Measurements from ENCODE around the gene MARK4.

DNA sequence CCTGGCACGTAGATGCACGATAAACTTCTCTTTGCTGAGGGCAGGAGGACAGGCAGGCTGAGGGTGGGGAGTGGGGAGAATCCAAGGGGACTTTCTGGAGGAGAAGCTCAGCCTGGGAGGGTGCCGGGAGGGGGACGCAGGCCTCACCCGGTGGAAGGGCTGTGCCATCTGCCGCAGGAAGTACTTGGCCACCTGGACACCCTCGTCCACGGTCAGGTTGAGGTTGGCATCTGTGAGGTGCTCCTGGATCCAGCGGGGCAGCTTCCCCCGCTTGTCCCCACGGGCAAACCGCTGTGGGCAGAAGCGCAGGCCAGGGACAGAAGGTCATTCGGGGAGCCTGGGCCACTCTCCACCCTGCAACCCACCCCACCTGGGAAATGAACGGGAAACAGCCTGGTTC lies 101.0 kb downstream of the MARK4 start:
- no peak for TF ChIP-seq EZH2 (IDR thresholded peaks at IDR 0.05; ENCODE audit: insufficient read depth, poor library complexity, severe bottlenecking)
- no peak for TF ChIP-seq EZH2phosphoT487 (IDR thresholded peaks at IDR 0.05; ENCODE audit: insufficient read depth, low read depth)

Measured in GM23248 (cell line).